HCT116 (cell line): ENCODE measurements around the gene UBE2E1. TPM values are rescaled to one million over a fixed set of nuclear protein-coding genes. Genes with fewer than 3 reads are reported as not detected.

Experiments
- ATAC-seq: fragments of 200-7000 bp; cut with Tn5 transposase; 2 replicates; pipeline ENCODE4 v1.9.1; 2020; ENCODE audit warnings: mild to moderate bottlenecking, moderate library complexity
- Bru-seq: library from RNA; stranded (reverse); fragments of 400-500 nt; gene quantifications from one replicate; lab custom pipeline; 2021; lab: Mats Ljungman, UMichigan
- BruChase-seq, 2 experiments: library from RNA; stranded (reverse); fragments of 400-500 nt; gene quantifications; one replicate each; lab custom pipeline; 2021; lab: Mats Ljungman, UMichigan
- BruUV-seq: library from RNA; stranded (reverse); fragments of 400-500 nt; replicated peaks from 2 replicates; lab custom pipeline; 2021; lab: Mats Ljungman, UMichigan
- CTCF ChIA-PET: fragments of 300-600 bp; sonication (Branson Sonifier 250); formaldehyde crosslinking; loops from one replicate; lab custom pipeline; 2021; ENCODE audit warnings: antibody characterized with exemption; lab: Charles Lee
- POLR2A ChIA-PET: fragments of 300-600, 350-600 bp; sonication (Branson Sonifier 250); formaldehyde crosslinking; loops from one replicate; lab custom pipeline; 2021; ENCODE audit warnings: antibody characterized with exemption; lab: Charles Lee
- RAD21 ChIA-PET, 2 experiments: fragments of 300-600 bp; sonication (Branson Sonifier 250); formaldehyde crosslinking; loops; one replicate each; lab custom pipeline; 2023; ENCODE audit warnings: low total read pairs in 2 of 2; ENCODE audit not compliant: uncharacterized antibody in 2 of 2, unreplicated experiment in 2 of 2, low non-redundant PET in 1 of 2; lab: Charles Lee
- DNase-seq: peaks from one replicate; pipeline ENCODE4 v3.0.0-alpha.2; 2010; ENCODE audit warnings: low read depth, low spot score
- H2AFZ ChIP-seq: fragments of 200-600 bp; shearing (Covaris generic), sonication (generic); 2 replicates; pipeline ENCODE4 v1.6.1; 2017; ENCODE audit warnings: low read depth, mixed run types, mixed read lengths, antibody characterized with exemption, low read length; ENCODE audit not compliant: poor library complexity, severe bottlenecking
- H3K27ac ChIP-seq: 2 replicates; pipeline ENCODE4 v1.5.1; 2012; ENCODE audit warnings: low read depth, low read length
- H3K27me3 ChIP-seq: fragments of 200-600 bp; sonication (generic); 2 replicates; pipeline ENCODE4 v1.6.1; 2016; ENCODE audit warnings: mixed run types, low read length, mixed read lengths; ENCODE audit not compliant: insufficient read depth
- H3K36me3 ChIP-seq, 2 experiments: fragments of 200-500 bp in 1 of 2; fragments of 200-600 bp in 1 of 2; sonication (Bioruptor generic) in 1 of 2; sonication (generic) in 1 of 2; 2 replicates each; pipeline versions ENCODE4 v1.5.1 to v1.6.1; 2014 to 2016; ENCODE audit warnings: low read length in 2 of 2, inconsistent platforms in 1 of 2, mixed read lengths in 1 of 2, mixed run types in 1 of 2; ENCODE audit not compliant: insufficient read depth in 2 of 2, control insufficient read depth in 1 of 2
- H3K4me1 ChIP-seq, 2 experiments: fragments of 200-600 bp in 1 of 2; sonication (generic) in 1 of 2; 2 replicates each; pipeline versions ENCODE4 v1.5.1 to v1.6.1; 2012 to 2017; ENCODE audit warnings: low read length in 2 of 2, inconsistent platforms in 1 of 2, mild to moderate bottlenecking in 1 of 2, mixed read lengths in 1 of 2, mixed run types in 1 of 2, moderate library complexity in 1 of 2; ENCODE audit not compliant: insufficient read depth in 2 of 2, control insufficient read depth in 1 of 2
- H3K4me2 ChIP-seq: fragments of 200-600 bp; sonication (generic); 2 replicates; pipeline ENCODE4 v1.6.1; 2017; ENCODE audit warnings: mixed run types, low read length, mixed read lengths
- H3K4me3 ChIP-seq, 2 experiments: fragments of 200-600 bp in 1 of 2; sonication (generic) in 1 of 2; replicated peaks in 1 of 2; 2 replicates each; pipeline ENCODE4 v1.5.1; 2011 to 2016; ENCODE audit warnings: low read length in 2 of 2, control low read depth in 1 of 2, low read depth in 1 of 2, mild to moderate bottlenecking in 1 of 2, mixed read lengths in 1 of 2, mixed run types in 1 of 2
- H3K79me2 ChIP-seq: fragments of 200-600 bp; sonication (generic); 2 replicates; pipeline ENCODE4 v1.6.1; 2017; ENCODE audit warnings: mild to moderate bottlenecking, mixed run types, low read length, moderate library complexity, mixed read lengths; ENCODE audit not compliant: insufficient read depth
- H3K9ac ChIP-seq: fragments of 200-600 bp; sonication (generic); 2 replicates; pipeline ENCODE4 v1.6.1; 2016; ENCODE audit warnings: low read length, mixed read lengths
- H3K9me2 ChIP-seq: fragments of 200-600 bp; sonication (generic), shearing (Covaris generic); 2 replicates; pipeline ENCODE4 v1.6.1; 2017; ENCODE audit warnings: mixed run types, mild to moderate bottlenecking, moderate library complexity; ENCODE audit not compliant: insufficient read depth
- H3K9me3 ChIP-seq, 2 experiments: fragments of 200-500 bp in 1 of 2; fragments of 200-600 bp in 1 of 2; sonication (Bioruptor generic) in 1 of 2; sonication (generic) in 1 of 2; 2 replicates each; pipeline ENCODE4 v1.6.1; 2014 to 2017; ENCODE audit warnings: low read length in 2 of 2, mixed read lengths in 2 of 2, inconsistent platforms in 1 of 2, low read depth in 1 of 2, mild to moderate bottlenecking in 1 of 2, mixed run types in 1 of 2, moderate library complexity in 1 of 2; ENCODE audit not compliant: control insufficient read depth in 1 of 2, insufficient read depth in 1 of 2
- H4K20me1 ChIP-seq: fragments of 200-600 bp; sonication (generic), shearing (Covaris generic); 2 replicates; pipeline ENCODE4 v1.6.1; 2017; ENCODE audit warnings: mixed run types, mild to moderate bottlenecking, moderate library complexity; ENCODE audit not compliant: insufficient read depth
- CEBPB ChIP-seq: IDR thresholded peaks from 2 replicates; pipeline ENCODE4 v1.6.1; 2012; ENCODE audit warnings: low read depth
- EGR1 ChIP-seq: IDR thresholded peaks from 2 replicates; pipeline ENCODE4 v1.6.1; 2012; ENCODE audit warnings: low read depth
- ELF1 ChIP-seq: IDR thresholded peaks from 2 replicates; pipeline ENCODE4 v1.6.1; 2012; ENCODE audit warnings: low read depth, borderline replicate concordance
- EZH2 ChIP-seq: fragments of 200-600 bp; sonication (generic); IDR thresholded peaks from 2 replicates; pipeline ENCODE4 v1.6.1; 2017; ENCODE audit warnings: antibody characterized with exemption, mixed run types
- EZH2phosphoT487 ChIP-seq: fragments of 200-600 bp; IDR thresholded peaks from 2 replicates; pipeline ENCODE4 v1.6.1; 2018; ENCODE audit warnings: antibody characterized with exemption, borderline replicate concordance
- FOSL1 ChIP-seq: IDR thresholded peaks from 2 replicates; pipeline ENCODE4 v1.6.1; 2012; ENCODE audit warnings: low read depth
- JUND ChIP-seq: IDR thresholded peaks from 2 replicates; pipeline ENCODE4 v1.6.1; 2012
- RAD21 ChIP-seq: IDR thresholded peaks from 2 replicates; pipeline ENCODE4 v1.6.1; 2012; ENCODE audit warnings: low read depth, mild to moderate bottlenecking
- SP1 ChIP-seq: IDR thresholded peaks from 2 replicates; pipeline ENCODE4 v1.6.1; 2012; ENCODE audit warnings: low read depth
- SRF ChIP-seq: IDR thresholded peaks from 2 replicates; pipeline ENCODE4 v1.6.1; 2012; ENCODE audit warnings: low read depth
- TCF7L2 ChIP-seq: IDR thresholded peaks from 2 replicates; pipeline ENCODE4 v1.7.0; 2011; ENCODE audit warnings: borderline replicate concordance, inconsistent platforms; ENCODE audit not compliant: insufficient read depth, insufficient read length; ENCODE audit errors: extremely low read depth
- ZFX ChIP-seq: fragments of 450-650 bp; IDR thresholded peaks from 2 replicates; pipeline ENCODE4 v1.6.1; 2017
- ZNF274 ChIP-seq: fragments of 200-500 bp; sonication (Bioruptor generic); IDR thresholded peaks from 2 replicates; pipeline ENCODE4 v1.6.1; 2014; ENCODE audit warnings: mild to moderate bottlenecking, low read depth, low read length, inconsistent platforms
- intact Hi-C: fragments of 100-400 bp; cut with micrococcal nuclease; formaldehyde crosslinking; loops from 2 replicates; pipeline ENCODE4 v1.10.0; 2022
- long read RNA-seq: library from polyadenylated mRNA; unstranded; transcript quantifications from one replicate; pipeline ENCODE4 v2.0.0, GENCODE V29; 2021; ENCODE audit not compliant: unreplicated experiment
- polyA plus RNA-seq: library from polyadenylated mRNA; unstranded; fragments of >200 nt; gene quantifications from 2 replicates; pipeline ENCODE4 v1.2.1, GENCODE V29; 2012; ENCODE audit warnings: missing spikeins
- total RNA-seq: library from RNA; stranded (reverse); gene quantifications from one replicate; pipeline ENCODE4 v1.2.1, GENCODE V29; 2021; ENCODE audit not compliant: unreplicated experiment
- TF ChIP-seq, protein P1 (sequence below): IDR thresholded peaks from 2 replicates; pipeline ENCODE4 v1.6.1; 2012
- TF ChIP-seq, protein P2 (sequence below): IDR thresholded peaks from 2 replicates; pipeline ENCODE4 v1.6.1; 2012
- TF ChIP-seq, protein P3 (sequence below): IDR thresholded peaks from 2 replicates; pipeline ENCODE4 v1.6.1; 2012; ENCODE audit warnings: low read depth
- TF ChIP-seq, protein P4 (sequence below): IDR thresholded peaks from 2 replicates; pipeline ENCODE4 v1.6.1; 2011; ENCODE audit warnings: mild to moderate bottlenecking, low read length, moderate library complexity; ENCODE audit not compliant: insufficient replicate concordance; ENCODE audit errors: extremely low read depth

UBE2E1 gene
- total RNA-seq (75.1 TPM), Bru-seq, nascent RNA (percentile 88 among the genes with signal in this experiment), BruChase-seq, experiment 1, labeled RNA remaining after a 6-hour chase (percentile 82 among the genes with signal in this experiment), BruChase-seq, experiment 2, labeled RNA remaining after a 2-hour chase (percentile 86 among the genes with signal in this experiment)
- polyA plus RNA-seq: 41.2 and 49.8 TPM in 2 replicates
- long read RNA-seq, partial matches to known transcripts: 2 of 2 reads
- long read RNA-seq, other reads (novel, unspliced or antisense): 0 of 2 reads

DNA sequence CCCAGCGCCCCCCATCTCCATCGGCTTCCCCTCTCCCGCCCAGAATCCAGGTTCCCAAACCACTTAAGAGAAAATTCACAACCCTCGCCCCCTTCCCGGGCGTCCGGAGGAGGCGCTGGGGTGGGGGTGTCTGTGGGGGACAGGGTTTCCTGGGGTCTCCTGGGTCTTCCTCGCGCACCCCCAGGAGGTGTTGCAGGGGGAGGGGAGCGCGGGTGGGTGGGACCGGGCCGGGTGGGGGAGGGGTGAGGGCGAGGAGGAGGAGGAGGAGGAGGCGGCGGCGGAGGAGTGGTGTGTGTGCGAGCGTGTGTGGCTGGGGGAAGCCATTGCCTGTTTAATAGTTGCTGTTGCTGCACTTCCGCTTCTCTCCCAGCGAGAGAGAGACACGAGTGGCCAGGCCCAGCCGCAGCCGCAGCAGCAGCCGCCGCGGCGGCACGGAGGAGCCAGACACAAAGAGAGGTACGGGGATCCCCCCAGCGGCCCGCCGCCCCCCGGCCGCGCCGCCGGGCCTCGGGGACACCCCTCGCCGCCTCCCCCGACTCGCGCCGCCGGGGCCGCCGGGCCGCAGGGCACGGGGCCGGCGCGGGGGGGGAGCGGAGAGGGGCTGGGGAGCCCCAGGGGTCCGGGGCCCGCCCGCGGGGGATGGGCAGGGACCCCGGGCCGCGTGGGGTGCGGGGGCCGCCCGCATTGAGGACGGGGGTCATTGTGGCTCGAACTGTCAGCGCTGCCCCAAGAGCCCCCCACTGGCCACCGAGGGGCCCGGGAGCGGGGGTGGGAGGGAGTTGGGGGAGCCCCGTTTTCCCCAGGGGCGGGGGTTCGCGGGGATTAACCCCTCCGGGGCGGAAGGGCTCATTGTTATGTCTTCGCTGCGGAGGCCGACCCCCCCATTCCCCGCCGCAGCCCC is at the start of gene UBE2E1:
Gene UBE2E1 (plus strand): TSS at position 323 of the 901 bp plus-strand sequence. CDS start 1,315 bp downstream, outside the sequence.
- Histone ChIP-seq H3K4me3 (peak within 1 kb of the TSS; percentile 48 to 67), H3K9me3 (no peaks in the 10 kb centered on the region), H2AFZ (peak within 1 kb of the TSS; percentile 99), H3K9me2 (no peaks in the 10 kb centered on the region), H3K36me3 (0 out of 4 replicates have a peak, but pooled peaks cover 0 to 4% of the 10 kb centered on the region in 2 experiments), H3K4me2 (peak within 1 kb of the TSS; percentile 93), H3K4me1 (peaks cover 0 to 23% of the 10 kb centered on the region in 2 experiments; a peak in 3 of 4 replicates), H3K79me2 (peaks cover 35% of the 10 kb centered on the region), H3K9ac (peak within 1 kb of the TSS; percentile 67), H3K27ac (peak within 1 kb of the TSS; percentile 66; the same call in 1 of the 2 replicates), H4K20me1 (no peaks in the 10 kb centered on the region), H3K27me3 (no peaks in the 10 kb centered on the region)
- ATAC-seq (peak; percentile 83), DNase-seq (peak; percentile 10)
- ChIA-PET CTCF (no interaction called here), RAD21 (no interaction called here), POLR2A (no interaction called here)
- BruUV-seq: no TSS peak
- intact Hi-C loops: no loop called here
- no peak for TF ChIP-seq JUND
- TF ChIP-seq ZNF274: no peak
- TF ChIP-seq, protein P1, sequence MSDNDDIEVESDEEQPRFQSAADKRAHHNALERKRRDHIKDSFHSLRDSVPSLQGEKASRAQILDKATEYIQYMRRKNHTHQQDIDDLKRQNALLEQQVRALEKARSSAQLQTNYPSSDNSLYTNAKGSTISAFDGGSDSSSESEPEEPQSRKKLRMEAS: 0 out of 2 replicates have a peak, but pooled peaks have one; percentile 31
- TF ChIP-seq EZH2: no peak
- TF ChIP-seq, protein P2, sequence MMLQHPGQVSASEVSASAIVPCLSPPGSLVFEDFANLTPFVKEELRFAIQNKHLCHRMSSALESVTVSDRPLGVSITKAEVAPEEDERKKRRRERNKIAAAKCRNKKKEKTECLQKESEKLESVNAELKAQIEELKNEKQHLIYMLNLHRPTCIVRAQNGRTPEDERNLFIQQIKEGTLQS: no peak
- TF ChIP-seq RAD21: no peak
- TF ChIP-seq ZFX: peak; percentile 69
- no peak for TF ChIP-seq CEBPB
- no peak for TF ChIP-seq FOSL1
- no peak for TF ChIP-seq EZH2phosphoT487
- TF ChIP-seq, protein P3, sequence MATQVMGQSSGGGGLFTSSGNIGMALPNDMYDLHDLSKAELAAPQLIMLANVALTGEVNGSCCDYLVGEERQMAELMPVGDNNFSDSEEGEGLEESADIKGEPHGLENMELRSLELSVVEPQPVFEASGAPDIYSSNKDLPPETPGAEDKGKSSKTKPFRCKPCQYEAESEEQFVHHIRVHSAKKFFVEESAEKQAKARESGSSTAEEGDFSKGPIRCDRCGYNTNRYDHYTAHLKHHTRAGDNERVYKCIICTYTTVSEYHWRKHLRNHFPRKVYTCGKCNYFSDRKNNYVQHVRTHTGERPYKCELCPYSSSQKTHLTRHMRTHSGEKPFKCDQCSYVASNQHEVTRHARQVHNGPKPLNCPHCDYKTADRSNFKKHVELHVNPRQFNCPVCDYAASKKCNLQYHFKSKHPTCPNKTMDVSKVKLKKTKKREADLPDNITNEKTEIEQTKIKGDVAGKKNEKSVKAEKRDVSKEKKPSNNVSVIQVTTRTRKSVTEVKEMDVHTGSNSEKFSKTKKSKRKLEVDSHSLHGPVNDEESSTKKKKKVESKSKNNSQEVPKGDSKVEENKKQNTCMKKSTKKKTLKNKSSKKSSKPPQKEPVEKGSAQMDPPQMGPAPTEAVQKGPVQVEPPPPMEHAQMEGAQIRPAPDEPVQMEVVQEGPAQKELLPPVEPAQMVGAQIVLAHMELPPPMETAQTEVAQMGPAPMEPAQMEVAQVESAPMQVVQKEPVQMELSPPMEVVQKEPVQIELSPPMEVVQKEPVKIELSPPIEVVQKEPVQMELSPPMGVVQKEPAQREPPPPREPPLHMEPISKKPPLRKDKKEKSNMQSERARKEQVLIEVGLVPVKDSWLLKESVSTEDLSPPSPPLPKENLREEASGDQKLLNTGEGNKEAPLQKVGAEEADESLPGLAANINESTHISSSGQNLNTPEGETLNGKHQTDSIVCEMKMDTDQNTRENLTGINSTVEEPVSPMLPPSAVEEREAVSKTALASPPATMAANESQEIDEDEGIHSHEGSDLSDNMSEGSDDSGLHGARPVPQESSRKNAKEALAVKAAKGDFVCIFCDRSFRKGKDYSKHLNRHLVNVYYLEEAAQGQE: no peak
- no peak for TF ChIP-seq SP1
- no peak for TF ChIP-seq SRF
- no peak for TF ChIP-seq TCF7L2
- TF ChIP-seq, protein P4, sequence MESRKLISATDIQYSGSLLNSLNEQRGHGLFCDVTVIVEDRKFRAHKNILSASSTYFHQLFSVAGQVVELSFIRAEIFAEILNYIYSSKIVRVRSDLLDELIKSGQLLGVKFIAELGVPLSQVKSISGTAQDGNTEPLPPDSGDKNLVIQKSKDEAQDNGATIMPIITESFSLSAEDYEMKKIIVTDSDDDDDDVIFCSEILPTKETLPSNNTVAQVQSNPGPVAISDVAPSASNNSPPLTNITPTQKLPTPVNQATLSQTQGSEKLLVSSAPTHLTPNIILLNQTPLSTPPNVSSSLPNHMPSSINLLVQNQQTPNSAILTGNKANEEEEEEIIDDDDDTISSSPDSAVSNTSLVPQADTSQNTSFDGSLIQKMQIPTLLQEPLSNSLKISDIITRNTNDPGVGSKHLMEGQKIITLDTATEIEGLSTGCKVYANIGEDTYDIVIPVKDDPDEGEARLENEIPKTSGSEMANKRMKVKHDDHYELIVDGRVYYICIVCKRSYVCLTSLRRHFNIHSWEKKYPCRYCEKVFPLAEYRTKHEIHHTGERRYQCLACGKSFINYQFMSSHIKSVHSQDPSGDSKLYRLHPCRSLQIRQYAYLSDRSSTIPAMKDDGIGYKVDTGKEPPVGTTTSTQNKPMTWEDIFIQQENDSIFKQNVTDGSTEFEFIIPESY: no peak
- no peak for TF ChIP-seq EGR1
- no peak for TF ChIP-seq ELF1
